Vagina (tissue), 2 donors: ENCODE data around the gene USF2. TPM values are rescaled to one million over a fixed set of nuclear protein-coding genes. Genes with fewer than 3 reads are reported as not detected.

ENCODE experiments used
- DNase-seq, 2 donors: peaks; one replicate each; pipeline ENCODE4 v3.0.0-alpha.2; 2017; ENCODE audit errors: extremely low spot score in 2 of 2
- H3K27ac ChIP-seq: fragments of 200-600 bp; sonication (generic); one replicate; pipeline ENCODE4 v1.5.1; 2019
- H3K27me3 ChIP-seq: fragments of 200-600 bp; sonication (generic); one replicate; pipeline ENCODE4 v1.5.1; 2019
- H3K36me3 ChIP-seq, 2 donors: fragments of 200-600 bp; sonication (generic); one replicate each; pipeline ENCODE4 v1.5.1; 2017 to 2019
- H3K4me1 ChIP-seq: fragments of 200-600 bp; sonication (generic); one replicate; pipeline ENCODE4 v1.5.1; 2019
- H3K4me3 ChIP-seq, 2 donors: fragments of 200-600 bp; sonication (generic); 1 replicate in 1 of 2; 2 replicates in 1 of 2; pipeline ENCODE4 v1.5.1; 2016 to 2019
- H3K9me3 ChIP-seq: fragments of 200-600 bp; sonication (generic); one replicate; pipeline ENCODE4 v1.5.1; 2019
- POLR2A ChIP-seq, 2 donors: fragments of 450-650 bp; IDR thresholded peaks; one replicate each; pipeline ENCODE4 v1.6.1; 2017; ENCODE audit warnings: antibody characterized with exemption in 2 of 2, mild to moderate bottlenecking in 2 of 2, moderate library complexity in 2 of 2
- POLR2AphosphoS5 ChIP-seq, 2 donors: sonication (generic); formaldehyde crosslinking; IDR thresholded peaks; one replicate each; pipeline ENCODE4 v1.9.0; 2017; ENCODE audit warnings: antibody characterized with exemption in 2 of 2, mild to moderate bottlenecking in 2 of 2, low read depth in 1 of 2; ENCODE audit not compliant: insufficient read depth in 1 of 2
- intact Hi-C: fragments of 100-400 bp; cut with DNase I; formaldehyde crosslinking; loops from one replicate; pipeline ENCODE4 v1.15.1; 2023
- total RNA-seq: library from RNA; depleted of rRNA; stranded (reverse); fragments of >200 nt; gene quantifications from one replicate; pipeline ENCODE4 v1.2.3, GENCODE V29; 2016
- TF ChIP-seq, protein P1 (sequence below), 3 experiments: fragments of 450-650 bp in 2 of 3; fragments of 200-600 bp in 1 of 3; sonication (generic) in 1 of 3; IDR thresholded peaks; one replicate each; pipeline ENCODE4 v1.5.1; 2017 to 2019; ENCODE audit warnings: antibody characterized with exemption in 3 of 3, mild to moderate bottlenecking in 2 of 3, moderate library complexity in 2 of 3

USF2 gene
- total RNA-seq, 1 donor from 2014 or later: 95.5 TPM

DNA sequence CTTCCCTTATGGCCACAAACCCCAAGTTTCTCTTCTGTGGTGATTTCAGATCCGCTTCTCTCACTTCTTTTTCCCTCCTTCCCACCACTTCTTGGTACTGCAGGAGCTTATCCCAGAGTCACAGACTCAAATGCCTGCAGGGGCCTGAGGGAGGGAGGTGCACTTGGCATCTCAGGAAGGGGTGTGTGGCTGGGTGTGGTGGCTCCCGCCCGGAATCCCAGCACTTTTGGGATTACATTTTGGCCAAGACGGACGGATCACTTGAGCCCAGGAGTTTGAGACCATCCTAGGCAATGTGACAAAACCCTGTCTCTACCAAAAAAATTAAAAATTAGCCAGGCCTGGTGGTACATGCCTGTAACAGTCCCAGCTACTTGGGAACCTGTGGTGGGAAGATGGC, 5.6 kb downstream of the USF2 start:
- no peak overlapping the region for H3K4me3 ChIP-seq
- peaks cover 27% of the 10 kb centered on the region for H3K4me1 ChIP-seq
- peaks cover 8 to 84% of the 10 kb centered on the region in 2 donors for H3K36me3 ChIP-seq
- intact Hi-C loops: loop anchor here (10.0 kb wide), 1 partner anchor 210 kb away; no protein-coding TSS in a partner anchor
- no peak for TF ChIP-seq POLR2A (IDR thresholded peaks at IDR 0.05)
- DNase-seq: no peak
- H3K9me3 ChIP-seq: no peaks in the 10 kb centered on the region
- H3K27me3 ChIP-seq: no peaks in the 10 kb centered on the region
- no peak overlapping the region for H3K27ac ChIP-seq

DNA sequence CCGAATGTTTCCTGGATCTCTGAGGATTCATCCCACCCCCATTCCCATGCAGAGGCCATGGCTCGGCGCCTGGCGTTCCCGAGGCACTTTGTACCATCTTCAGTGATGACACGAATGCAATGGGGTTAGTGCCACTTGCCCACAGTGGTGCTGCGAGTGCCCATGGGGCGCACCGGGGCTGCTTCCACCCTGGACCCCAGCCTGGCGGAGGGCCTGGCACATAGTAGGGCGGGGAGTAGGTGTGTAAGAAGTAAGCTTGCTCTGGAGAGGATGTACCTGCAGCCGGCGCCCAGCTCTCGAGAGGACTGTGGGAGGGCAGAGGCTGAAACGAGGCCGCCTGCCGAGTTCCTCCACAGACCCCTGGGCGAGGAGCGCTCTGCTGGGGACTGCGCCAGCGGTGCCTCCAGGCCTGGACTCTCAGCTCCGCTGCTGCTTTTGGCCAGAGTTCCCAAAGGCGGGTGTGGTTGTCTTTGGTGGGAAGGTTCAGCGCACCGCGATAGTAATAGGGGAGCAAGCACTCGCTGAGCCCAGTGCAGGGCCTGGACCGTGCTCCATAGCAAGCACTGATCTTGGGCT, 8.0 kb downstream of the USF2 start:
- H3K9me3 ChIP-seq: no peaks in the 10 kb centered on the region
- DNase-seq: no peak
- H3K27ac ChIP-seq: no peak overlapping the region
- peaks cover 4 to 70% of the 10 kb centered on the region in 2 donors for H3K36me3 ChIP-seq
- no peak overlapping the region for H3K4me3 ChIP-seq
- H3K27me3 ChIP-seq: no peaks in the 10 kb centered on the region
- TF ChIP-seq POLR2AphosphoS5 (IDR thresholded peaks at IDR 0.05; ENCODE audit: insufficient read depth in 1 of 2, low read depth in 1 of 2) (no peak), POLR2A (IDR thresholded peaks at IDR 0.05) (no peak)
- TF ChIP-seq, protein P1, sequence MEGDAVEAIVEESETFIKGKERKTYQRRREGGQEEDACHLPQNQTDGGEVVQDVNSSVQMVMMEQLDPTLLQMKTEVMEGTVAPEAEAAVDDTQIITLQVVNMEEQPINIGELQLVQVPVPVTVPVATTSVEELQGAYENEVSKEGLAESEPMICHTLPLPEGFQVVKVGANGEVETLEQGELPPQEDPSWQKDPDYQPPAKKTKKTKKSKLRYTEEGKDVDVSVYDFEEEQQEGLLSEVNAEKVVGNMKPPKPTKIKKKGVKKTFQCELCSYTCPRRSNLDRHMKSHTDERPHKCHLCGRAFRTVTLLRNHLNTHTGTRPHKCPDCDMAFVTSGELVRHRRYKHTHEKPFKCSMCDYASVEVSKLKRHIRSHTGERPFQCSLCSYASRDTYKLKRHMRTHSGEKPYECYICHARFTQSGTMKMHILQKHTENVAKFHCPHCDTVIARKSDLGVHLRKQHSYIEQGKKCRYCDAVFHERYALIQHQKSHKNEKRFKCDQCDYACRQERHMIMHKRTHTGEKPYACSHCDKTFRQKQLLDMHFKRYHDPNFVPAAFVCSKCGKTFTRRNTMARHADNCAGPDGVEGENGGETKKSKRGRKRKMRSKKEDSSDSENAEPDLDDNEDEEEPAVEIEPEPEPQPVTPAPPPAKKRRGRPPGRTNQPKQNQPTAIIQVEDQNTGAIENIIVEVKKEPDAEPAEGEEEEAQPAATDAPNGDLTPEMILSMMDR (IDR thresholded peaks at IDR 0.05): no peak
- peaks cover 21% of the 10 kb centered on the region for H3K4me1 ChIP-seq
- intact Hi-C loops: loop anchor here (10.0 kb wide), 1 partner anchor 212 kb away; no protein-coding TSS in a partner anchor

DNA sequence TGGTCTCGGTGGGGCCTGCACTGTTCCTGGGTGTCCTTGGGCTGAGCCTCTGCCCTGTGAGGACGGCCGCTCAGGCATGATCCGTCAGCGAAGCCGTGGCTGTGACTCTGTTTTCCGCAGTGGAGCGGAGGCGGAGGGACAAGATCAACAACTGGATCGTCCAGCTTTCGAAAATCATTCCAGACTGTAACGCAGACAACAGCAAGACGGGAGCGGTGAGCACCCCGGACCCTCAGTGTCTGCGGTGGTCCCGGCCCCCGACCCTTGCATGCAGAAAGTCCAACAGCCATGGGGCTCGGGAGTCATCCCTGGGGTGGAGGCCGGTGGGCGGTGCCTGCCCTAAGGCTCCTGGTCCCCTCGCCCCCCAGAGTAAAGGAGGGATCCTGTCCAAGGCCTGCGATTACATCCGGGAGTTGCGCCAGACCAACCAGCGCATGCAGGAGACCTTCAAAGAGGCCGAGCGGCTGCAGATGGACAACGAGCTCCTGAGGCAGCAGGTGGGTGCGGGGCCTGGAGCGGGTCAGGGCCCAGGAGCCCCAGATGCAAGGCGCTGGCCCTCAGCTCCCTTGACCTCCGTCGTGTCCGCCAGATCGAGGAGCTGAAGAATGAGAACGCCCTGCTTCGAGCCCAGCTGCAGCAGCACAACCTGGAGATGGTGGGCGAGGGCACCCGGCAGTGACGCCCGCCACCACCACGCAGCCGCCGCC, 10.0 kb downstream of the USF2 start:
- intact Hi-C loops: loop anchor here (10.0 kb wide), 1 partner anchor 214 kb away; no protein-coding TSS in a partner anchor

DNA sequence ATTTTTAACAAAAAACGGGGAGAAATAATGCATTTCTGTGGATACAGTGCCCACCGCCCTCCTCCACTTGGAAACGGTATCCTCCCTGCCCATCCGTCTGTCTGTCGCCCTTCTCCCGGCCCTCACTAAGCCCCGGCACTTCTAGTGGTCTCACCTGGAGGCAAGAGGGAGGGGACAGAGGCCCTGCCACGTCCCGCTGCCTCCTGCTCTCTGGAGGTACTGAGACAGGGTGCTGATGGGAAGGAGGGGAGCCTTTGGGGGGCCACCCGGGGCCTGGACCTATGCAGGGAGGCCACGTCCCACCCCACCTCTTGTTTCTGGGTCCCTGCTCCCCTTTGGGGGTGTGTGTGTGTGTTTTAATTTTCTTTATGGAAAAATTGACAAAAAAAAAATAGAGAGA, 10.6 kb downstream of the USF2 start:
- Histone ChIP-seq H3K27me3 (no peaks in the 10 kb centered on the region), H3K4me3 (no peak overlapping the region), H3K27ac (no peak overlapping the region), H3K9me3 (no peaks in the 10 kb centered on the region), H3K4me1 (peaks cover 18% of the 10 kb centered on the region), H3K36me3 (peaks cover 0 to 48% of the 10 kb centered on the region in 2 donors)
- DNase-seq: no peak
- intact Hi-C loops: loop anchor here (10.0 kb wide), 1 partner anchor 215 kb away; no protein-coding TSS in a partner anchor
- no peak for TF ChIP-seq POLR2AphosphoS5 (IDR thresholded peaks at IDR 0.05; ENCODE audit: insufficient read depth in 1 of 2, low read depth in 1 of 2)
- no peak for TF ChIP-seq POLR2A (IDR thresholded peaks at IDR 0.05)
- TF ChIP-seq, protein P1 (IDR thresholded peaks at IDR 0.05): no peak

More for the DNA sequence above, 10.0 kb downstream of the USF2 start:
- Histone ChIP-seq H3K27ac (no peak overlapping the region), H3K4me3 (no peak overlapping the region), H3K36me3 (peaks cover 4 to 54% of the 10 kb centered on the region in 2 donors), H3K9me3 (no peaks in the 10 kb centered on the region), H3K4me1 (peaks cover 23% of the 10 kb centered on the region), H3K27me3 (no peaks in the 10 kb centered on the region)
- no peak for DNase-seq
- TF ChIP-seq POLR2AphosphoS5 (IDR thresholded peaks at IDR 0.05; ENCODE audit: insufficient read depth in 1 of 2, low read depth in 1 of 2): no peak
- TF ChIP-seq POLR2A (IDR thresholded peaks at IDR 0.05): no peak
- TF ChIP-seq, protein P1 (IDR thresholded peaks at IDR 0.05): no peak

DNA sequence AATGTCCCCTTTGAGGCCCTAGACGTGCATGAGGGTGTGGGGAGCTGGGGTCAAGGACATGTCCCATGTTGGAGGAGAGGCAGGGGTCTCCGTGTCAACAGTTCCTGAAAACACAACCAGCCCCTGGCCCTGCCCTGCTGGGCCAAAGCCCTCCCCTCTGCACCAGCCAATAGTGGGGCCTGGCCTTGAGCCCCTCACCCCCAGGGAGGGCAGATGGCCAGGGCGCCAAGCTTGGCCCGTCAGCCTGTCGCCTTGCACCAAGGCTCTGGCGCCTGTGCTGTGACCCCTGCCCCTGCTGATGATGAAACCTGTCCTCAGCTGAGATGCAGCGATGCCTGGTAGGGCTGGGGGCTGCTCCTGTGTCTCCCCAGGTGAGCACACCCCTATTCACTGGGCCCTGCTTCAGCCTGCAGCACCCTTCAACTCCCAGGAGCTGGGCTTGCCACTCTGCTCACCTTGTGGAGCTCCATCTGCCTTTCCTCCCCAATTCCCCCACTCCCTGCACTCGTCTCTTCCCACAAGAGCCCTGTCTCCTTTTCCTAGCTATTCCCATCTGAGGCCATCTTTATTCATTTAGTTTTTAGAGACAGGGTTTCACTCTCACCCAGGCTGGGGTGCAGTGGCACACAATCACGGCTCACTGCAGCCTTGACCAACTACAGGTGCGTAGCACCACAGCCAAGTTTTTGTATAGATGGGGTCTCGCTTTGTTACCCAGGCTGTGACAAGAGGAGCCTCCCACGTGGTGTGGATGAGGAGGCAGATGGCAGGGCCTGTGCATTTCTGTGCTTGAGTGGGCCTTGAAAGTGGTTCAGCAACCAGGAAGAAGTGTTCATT, 11.4 kb downstream of the USF2 start:
- intact Hi-C loops: loop anchor here (10.0 kb wide), 1 partner anchor 215 kb away; no protein-coding TSS in a partner anchor
- H3K9me3 ChIP-seq: no peaks in the 10 kb centered on the region

More for the DNA sequence above, 11.4 kb downstream of the USF2 start:
- Histone ChIP-seq H3K4me3 (no peak overlapping the region), H3K4me1 (peaks cover 16% of the 10 kb centered on the region), H3K27ac (no peak overlapping the region), H3K27me3 (no peaks in the 10 kb centered on the region), H3K36me3 (peaks cover 0 to 39% of the 10 kb centered on the region in 2 donors)
- TF ChIP-seq POLR2A (IDR thresholded peaks at IDR 0.05) (no peak), POLR2AphosphoS5 (IDR thresholded peaks at IDR 0.05; ENCODE audit: insufficient read depth in 1 of 2, low read depth in 1 of 2) (no peak)
- TF ChIP-seq, protein P1 (IDR thresholded peaks at IDR 0.05): no peak
- no peak for DNase-seq
